Activated naive CD8-positive, alpha-beta T cell treated with anti-CD3 and anti-CD28 coated beads for 36 hours (primary cell): ENCODE measurements around the gene PRAME. TPM values are rescaled to one million over a fixed set of nuclear protein-coding genes. Genes with fewer than 3 reads are reported as not detected.
"Not testable (repeated sequence)": the region's sequence is repeated elsewhere in the genome, so short reads cannot be mapped to it uniquely, and the experiment has no call there.

Experiments
- DNase-seq: peaks from one replicate; pipeline ENCODE4 v3.0.0; 2021
- H3K27ac Mint-ChIP-seq: one replicate; pipeline ENCODE4 v1.8.0; 2022; ENCODE audit warnings: mild to moderate bottlenecking, moderate library complexity, mixed read lengths
- H3K27me3 Mint-ChIP-seq: one replicate; pipeline ENCODE4 v1.8.0; 2022; ENCODE audit warnings: mild to moderate bottlenecking, mixed read lengths
- H3K36me3 Mint-ChIP-seq: one replicate; pipeline ENCODE4 v1.8.0; 2021; ENCODE audit warnings: mild to moderate bottlenecking, mixed read lengths
- H3K4me1 Mint-ChIP-seq: one replicate; pipeline ENCODE4 v1.8.0; 2021; ENCODE audit warnings: mixed read lengths
- H3K4me3 Mint-ChIP-seq: one replicate; pipeline ENCODE4 v1.8.0; 2022; ENCODE audit warnings: mild to moderate bottlenecking, moderate library complexity, mixed read lengths
- H3K9me3 Mint-ChIP-seq: one replicate; pipeline ENCODE4 v1.8.0; 2022; ENCODE audit warnings: mixed read lengths
- total RNA-seq, 2 experiments: library from RNA; stranded (reverse); gene quantifications; one replicate each; pipeline ENCODE4 v1.2.3, GENCODE V29; 2021

Gene PRAME, protein sequence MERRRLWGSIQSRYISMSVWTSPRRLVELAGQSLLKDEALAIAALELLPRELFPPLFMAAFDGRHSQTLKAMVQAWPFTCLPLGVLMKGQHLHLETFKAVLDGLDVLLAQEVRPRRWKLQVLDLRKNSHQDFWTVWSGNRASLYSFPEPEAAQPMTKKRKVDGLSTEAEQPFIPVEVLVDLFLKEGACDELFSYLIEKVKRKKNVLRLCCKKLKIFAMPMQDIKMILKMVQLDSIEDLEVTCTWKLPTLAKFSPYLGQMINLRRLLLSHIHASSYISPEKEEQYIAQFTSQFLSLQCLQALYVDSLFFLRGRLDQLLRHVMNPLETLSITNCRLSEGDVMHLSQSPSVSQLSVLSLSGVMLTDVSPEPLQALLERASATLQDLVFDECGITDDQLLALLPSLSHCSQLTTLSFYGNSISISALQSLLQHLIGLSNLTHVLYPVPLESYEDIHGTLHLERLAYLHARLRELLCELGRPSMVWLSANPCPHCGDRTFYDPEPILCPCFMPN
- total RNA-seq: not detected

DNA sequence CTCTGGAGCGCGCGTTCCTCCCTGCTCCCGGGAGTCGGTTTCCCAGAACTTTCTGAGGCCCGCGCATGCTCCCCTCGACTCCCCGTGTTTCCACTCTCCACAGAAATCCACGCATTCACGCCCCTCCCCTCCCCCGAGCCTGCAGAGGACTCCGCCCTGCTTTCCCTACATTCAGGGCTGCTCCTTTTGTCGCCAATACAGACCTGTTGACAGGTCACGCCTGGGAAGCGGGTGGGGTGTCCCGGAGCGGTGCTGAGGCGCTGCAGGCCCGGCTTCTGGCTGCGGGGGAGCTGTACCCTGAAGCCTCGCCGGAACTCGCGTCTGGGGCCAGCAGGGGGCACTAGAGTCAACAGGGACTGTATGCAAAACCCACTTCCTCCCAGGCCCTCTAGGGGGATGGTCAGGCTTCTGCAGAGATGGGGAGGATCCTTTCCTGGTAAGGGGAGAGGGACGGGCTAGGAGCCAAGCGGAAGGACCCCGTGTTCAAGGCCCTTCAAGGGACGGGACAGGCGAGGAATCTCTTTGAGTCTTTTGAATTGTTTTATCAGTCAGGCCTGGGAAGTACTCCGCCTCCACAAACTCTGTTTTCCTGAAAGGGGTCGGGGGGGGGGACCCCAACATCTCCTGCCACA is at the start of gene PRAME:
PRAME (minus strand) TSS at position 294 of the 632 bp plus-strand sequence. CDS start 2,433 bp downstream, outside the sequence.
- H3K4me1 Mint-ChIP-seq: peaks cover 2% of the 10 kb centered on the region
- no peaks in the 10 kb centered on the region for H3K36me3 Mint-ChIP-seq
- H3K27me3 Mint-ChIP-seq: no peaks in the 10 kb centered on the region
- no peaks in the 10 kb centered on the region for H3K9me3 Mint-ChIP-seq
- DNase-seq: peak; percentile 84
- H3K27ac Mint-ChIP-seq: no peak within 1 kb of the TSS
- no peak within 1 kb of the TSS for H3K4me3 Mint-ChIP-seq

DNA sequence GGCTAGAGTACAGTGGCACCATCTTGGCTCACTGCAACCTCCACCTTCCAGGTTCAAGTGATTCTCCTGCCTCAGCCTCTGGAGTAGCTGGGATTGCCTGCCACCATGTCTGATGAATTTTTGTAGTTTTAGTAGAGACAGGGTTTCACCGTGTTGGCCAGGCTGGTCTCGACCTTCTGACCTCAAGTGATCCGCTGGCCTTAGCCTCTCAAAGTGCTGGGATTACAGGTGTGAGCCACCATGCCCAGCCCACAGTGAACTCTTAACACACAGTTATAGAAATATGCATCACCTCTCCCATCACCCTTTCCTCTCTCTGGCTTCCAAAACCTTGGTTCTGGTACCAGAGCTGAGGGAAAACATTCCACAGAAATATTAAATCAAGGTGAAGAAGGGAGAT is 49.0 kb upstream of the PRAME start:
- not testable (repeated sequence) for H3K4me3 Mint-ChIP-seq, H3K27me3 Mint-ChIP-seq, DNase-seq, H3K36me3 Mint-ChIP-seq, H3K4me1 Mint-ChIP-seq, H3K9me3 Mint-ChIP-seq, H3K27ac Mint-ChIP-seq

DNA sequence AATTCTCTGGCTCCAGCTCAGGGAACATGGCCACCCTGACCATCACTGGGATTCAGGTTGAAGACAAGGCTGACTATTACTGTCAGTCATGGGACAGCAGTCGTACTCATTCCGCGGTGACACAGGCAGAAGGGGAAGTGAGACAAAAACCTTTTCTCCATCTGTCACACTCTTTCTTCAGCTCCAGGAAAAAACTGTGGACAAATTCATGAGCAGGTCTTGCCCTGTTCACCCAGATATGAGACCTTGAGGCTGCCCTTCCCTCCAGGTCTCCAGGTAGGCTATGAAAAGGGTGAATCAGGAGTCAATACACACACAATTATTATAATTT is 46.0 kb upstream of the PRAME start:
- peaks cover 2% of the 10 kb centered on the region for H3K9me3 Mint-ChIP-seq

DNA sequence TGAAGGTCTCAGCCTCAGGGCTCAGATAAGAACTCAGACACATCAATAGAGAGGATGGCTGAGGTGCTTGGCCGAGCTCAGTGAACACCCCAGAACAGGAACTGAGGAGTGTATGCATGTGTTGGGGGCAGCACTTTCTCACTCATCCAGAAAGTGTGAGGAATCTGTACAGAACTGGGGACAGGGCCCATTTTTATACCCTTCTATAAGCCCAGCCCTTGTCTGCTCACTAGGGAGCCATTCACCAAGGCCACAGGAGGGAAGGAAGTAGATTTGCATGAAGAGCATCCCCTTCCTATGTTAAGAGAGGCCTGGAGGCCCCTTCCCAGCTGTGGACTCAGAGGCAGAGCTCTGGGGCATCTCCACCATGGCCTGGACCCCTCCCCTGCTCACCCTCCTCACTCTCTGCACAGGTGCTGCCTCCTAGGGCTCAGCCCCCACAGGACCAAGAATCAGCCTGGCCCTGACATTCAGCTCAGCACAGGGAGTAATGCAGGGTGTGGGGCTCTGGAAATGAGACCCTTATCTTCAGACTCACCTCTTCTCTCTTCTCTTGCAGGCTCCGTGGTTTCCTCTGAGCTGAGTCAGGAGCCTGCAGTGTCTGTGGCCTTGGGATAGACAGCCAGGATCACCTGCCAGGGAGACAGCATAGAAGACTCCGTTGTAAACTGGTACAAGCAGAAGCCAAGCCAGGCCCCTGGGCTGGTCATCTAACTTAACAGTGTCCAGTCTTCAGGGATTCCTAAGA is 45.4 kb upstream of the PRAME start:
- Mint-ChIP-seq H3K27me3 (no peaks in the 10 kb centered on the region), H3K4me3 (no peak overlapping the region), H3K4me1 (no peaks in the 10 kb centered on the region), H3K27ac (no peak overlapping the region), H3K9me3 (peaks cover 2% of the 10 kb centered on the region), H3K36me3 (no peaks in the 10 kb centered on the region)
- DNase-seq: no peak

More for the DNA sequence above, 46.0 kb upstream of the PRAME start:
- H3K27ac Mint-ChIP-seq: no peak overlapping the region
- H3K4me3 Mint-ChIP-seq: no peak overlapping the region
- H3K27me3 Mint-ChIP-seq: no peaks in the 10 kb centered on the region
- no peaks in the 10 kb centered on the region for H3K36me3 Mint-ChIP-seq
- no peak for DNase-seq
- H3K4me1 Mint-ChIP-seq: no peaks in the 10 kb centered on the region

DNA sequence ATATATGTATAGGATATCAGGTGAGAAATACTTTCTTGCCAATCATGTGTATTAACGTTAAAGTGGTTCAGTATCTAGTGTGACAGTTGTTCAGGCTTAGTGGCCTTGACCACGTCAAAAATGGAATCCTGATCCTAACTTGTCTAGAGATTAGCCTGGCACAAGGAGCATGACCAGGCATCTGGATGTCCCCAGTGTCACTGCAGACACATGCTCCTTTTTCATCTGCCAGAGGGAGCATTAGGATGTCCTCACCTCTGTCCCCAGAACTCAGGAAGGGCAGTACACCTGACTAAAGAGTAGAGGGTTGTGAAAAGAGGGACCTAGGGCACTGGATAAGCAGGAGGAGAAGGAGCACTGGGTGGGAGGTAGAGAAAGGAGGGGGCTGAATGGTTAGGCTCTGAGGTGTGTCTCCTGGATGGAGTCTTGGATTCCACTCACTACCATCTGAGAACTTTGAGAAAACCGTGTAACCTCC is 44.4 kb upstream of the PRAME start:
- H3K27me3 Mint-ChIP-seq: no peaks in the 10 kb centered on the region
- no peak overlapping the region for H3K27ac Mint-ChIP-seq
- no peaks in the 10 kb centered on the region for H3K4me1 Mint-ChIP-seq
- H3K9me3 Mint-ChIP-seq: peaks cover 2% of the 10 kb centered on the region
- no peaks in the 10 kb centered on the region for H3K36me3 Mint-ChIP-seq
- H3K4me3 Mint-ChIP-seq: no peak overlapping the region
- no peak for DNase-seq

DNA sequence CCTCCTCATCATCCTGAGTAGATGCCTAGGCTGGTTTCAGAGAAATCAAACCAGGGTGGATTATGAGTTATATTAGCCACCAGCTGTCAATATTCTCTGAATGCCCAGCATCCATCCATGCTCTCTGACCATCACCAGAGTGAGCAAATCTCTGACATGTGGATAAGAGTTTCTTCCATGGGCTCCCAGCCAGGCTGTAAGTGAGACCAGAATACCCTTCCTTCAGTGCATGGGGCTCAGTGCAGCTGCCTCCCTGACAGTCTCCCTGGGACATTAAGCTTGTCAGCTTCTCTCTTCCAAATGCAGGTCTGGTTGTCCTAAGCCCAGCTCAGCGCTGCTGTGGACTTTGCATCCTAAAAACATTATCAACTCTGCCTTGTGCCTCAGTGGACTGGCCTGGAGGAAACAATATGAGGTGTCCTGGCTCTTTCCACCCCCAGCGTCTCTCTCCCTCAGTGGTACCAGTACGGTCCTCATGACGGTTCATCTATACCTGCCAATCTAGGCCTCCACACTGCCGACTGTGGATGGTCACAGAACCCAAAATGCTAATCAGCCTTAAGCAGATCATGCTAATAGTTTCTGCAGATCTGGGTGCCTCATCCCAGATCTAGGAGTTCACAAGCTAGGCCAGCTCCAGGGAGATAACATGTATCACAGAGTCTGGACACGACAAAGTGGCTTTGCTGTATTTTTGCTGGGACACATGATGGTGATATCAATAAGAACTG is 41.6 kb upstream of the PRAME start:
- H3K27me3 Mint-ChIP-seq: no peaks in the 10 kb centered on the region
- H3K4me3 Mint-ChIP-seq: no peak overlapping the region
- H3K4me1 Mint-ChIP-seq: peaks cover 2% of the 10 kb centered on the region
- H3K36me3 Mint-ChIP-seq: no peaks in the 10 kb centered on the region
- H3K9me3 Mint-ChIP-seq: no peaks in the 10 kb centered on the region
- DNase-seq: no peak
- no peak overlapping the region for H3K27ac Mint-ChIP-seq

DNA sequence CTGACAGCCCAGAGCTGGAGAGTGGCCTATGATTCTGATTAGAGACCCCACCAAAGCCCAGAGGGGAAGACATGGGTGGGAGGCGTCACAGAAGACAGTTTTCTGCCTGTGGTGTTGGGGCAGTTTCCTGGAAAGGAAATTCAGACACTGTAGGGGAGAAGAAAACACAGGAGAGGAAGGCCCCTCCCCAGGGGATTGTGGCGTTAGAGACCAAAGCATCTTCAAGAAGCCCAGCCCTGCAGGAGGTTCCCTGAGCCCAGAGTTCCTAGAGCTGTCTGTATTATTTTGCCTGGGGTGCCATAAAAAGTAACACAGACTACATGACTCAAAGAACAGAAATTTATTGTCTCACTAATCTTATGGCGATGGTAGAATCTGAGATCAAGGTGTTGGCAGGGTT is 40.2 kb upstream of the PRAME start:
- H3K4me1 Mint-ChIP-seq: peaks cover 2% of the 10 kb centered on the region
- H3K36me3 Mint-ChIP-seq: no peaks in the 10 kb centered on the region
- H3K4me3 Mint-ChIP-seq: no peak overlapping the region
- no peak for DNase-seq
- no peaks in the 10 kb centered on the region for H3K9me3 Mint-ChIP-seq
- H3K27me3 Mint-ChIP-seq: no peaks in the 10 kb centered on the region
- H3K27ac Mint-ChIP-seq: no peak overlapping the region

DNA sequence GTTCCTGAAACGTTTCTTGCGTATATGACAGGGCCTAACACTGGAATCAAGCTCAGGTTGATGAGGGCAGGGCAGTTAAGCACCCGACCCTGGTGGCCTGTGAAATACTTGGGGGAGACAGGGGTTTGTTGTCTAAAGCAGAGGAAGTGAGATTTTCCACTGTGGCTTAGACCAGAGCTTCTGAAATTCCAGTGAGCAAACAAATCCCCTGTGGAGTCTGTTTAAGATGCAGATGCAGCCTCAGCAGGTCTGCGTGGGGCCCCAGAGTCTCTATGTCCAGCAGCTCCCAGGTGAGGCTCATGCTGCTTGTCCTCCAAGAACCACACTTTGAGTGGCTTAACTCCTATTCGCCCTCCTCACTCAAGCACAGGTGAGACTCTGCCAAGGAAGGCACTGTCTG is 39.1 kb upstream of the PRAME start:
- no peaks in the 10 kb centered on the region for H3K36me3 Mint-ChIP-seq
- H3K4me3 Mint-ChIP-seq: no peak overlapping the region
- H3K9me3 Mint-ChIP-seq: no peaks in the 10 kb centered on the region
- H3K27me3 Mint-ChIP-seq: no peaks in the 10 kb centered on the region
- H3K4me1 Mint-ChIP-seq: peaks cover 6% of the 10 kb centered on the region
- no peak for DNase-seq
- H3K27ac Mint-ChIP-seq: no peak overlapping the region

DNA sequence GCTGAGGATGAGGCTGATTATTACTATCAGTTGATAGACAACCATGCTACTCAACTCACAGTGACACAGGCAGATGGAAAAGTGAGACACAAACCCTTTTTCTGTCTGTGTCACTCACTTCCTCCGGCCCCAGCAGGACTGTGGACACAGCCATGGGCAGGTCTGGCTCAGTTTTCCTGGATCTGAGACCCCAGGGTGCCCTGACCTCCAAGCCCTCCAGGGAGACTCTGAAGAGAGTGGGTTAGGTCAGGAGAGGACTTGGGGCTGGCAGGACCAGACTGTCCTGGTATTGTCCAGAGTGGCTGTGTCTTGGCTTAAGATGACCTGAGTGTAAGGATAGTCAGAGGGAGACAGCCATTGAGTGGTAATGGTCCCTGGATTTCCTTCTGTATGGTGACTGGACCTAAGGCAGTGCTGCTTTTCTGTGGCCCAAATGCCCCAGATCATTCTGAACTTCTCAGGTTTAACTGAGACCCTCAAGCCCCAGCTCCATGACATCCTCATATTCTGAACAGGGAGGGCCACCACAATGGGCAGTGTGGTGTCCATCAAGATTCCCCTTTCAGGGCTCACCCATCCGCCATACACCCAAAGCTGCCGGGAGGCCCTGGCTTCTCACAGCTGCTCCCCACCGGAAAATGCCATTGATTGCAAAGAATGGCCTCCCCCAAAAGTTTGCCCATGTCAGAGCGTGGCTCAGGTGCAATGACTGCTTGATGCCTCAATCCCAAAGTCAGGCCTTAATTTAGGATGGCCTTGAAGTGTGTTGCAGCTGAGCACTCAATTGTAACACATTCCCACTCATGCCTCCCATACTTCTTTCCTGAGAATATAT is 36.2 kb upstream of the PRAME start:
- Mint-ChIP-seq H3K27ac (no peak overlapping the region), H3K27me3 (peaks cover 5% of the 10 kb centered on the region), H3K9me3 (no peaks in the 10 kb centered on the region), H3K4me3 (no peak overlapping the region), H3K36me3 (no peaks in the 10 kb centered on the region), H3K4me1 (peaks cover 6% of the 10 kb centered on the region)
- DNase-seq: no peak

DNA sequence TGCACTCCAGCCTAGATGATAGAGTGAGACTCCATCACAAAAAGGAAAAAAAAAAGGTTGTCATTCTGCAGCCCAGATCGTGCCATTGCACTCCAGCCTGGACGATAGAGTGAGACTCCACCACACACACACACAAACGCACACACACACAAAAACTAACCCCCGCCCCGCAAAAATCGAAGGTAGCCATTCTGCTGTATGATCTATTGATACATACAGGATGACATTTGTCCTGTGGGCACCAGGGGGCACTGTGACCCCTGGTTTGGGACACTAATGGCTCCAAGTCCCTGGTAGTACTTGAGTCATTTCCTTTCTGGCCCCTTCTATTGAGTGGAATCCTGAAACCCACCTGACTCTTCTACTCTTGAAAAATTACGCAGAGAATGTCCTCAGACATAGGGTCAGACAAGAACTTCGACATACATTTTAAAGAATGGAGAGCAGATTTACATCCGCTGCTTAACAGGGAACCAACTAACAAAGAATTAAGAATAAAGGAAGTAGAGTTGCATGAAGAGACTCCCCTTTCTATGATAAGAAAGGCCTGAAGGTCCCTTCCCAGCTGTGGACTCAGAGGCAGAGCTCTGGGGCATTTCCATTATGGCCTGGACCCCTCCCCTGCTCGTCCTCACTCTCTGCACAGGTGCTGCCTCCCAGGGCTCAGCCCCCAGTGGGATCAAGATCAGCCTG is 35.0 kb upstream of the PRAME start:
- Mint-ChIP-seq H3K4me1 (peaks cover 6% of the 10 kb centered on the region), H3K36me3 (no peaks in the 10 kb centered on the region), H3K27ac (no peak overlapping the region), H3K27me3 (peaks cover 5% of the 10 kb centered on the region), H3K4me3 (no peak overlapping the region), H3K9me3 (no peaks in the 10 kb centered on the region)
- DNase-seq: peak; percentile 60

DNA sequence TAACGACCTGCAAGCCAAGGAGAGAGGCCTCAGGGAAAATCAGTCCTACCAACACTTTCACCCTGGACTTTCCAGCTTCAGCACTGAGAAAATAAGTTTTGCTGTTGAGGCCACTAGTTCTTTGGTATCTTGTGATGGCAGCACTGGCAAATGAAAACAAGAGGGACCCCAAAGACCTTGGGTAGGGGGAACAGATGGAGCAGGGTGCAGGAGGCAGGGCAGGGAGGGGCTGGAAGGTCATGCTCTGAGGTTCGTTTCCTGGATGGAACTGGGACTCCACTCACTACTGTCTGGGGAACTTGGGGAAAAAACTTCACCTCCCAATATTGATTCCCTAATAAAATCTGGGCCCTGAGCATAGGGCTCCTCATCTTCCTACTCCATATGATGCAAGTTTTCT is 34.2 kb upstream of the PRAME start:
- no peaks in the 10 kb centered on the region for H3K36me3 Mint-ChIP-seq
- H3K4me3 Mint-ChIP-seq: no peak overlapping the region
- H3K27ac Mint-ChIP-seq: no peak overlapping the region
- no peak for DNase-seq
- peaks cover 6% of the 10 kb centered on the region for H3K4me1 Mint-ChIP-seq
- no peaks in the 10 kb centered on the region for H3K9me3 Mint-ChIP-seq
- peaks cover 9% of the 10 kb centered on the region for H3K27me3 Mint-ChIP-seq

DNA sequence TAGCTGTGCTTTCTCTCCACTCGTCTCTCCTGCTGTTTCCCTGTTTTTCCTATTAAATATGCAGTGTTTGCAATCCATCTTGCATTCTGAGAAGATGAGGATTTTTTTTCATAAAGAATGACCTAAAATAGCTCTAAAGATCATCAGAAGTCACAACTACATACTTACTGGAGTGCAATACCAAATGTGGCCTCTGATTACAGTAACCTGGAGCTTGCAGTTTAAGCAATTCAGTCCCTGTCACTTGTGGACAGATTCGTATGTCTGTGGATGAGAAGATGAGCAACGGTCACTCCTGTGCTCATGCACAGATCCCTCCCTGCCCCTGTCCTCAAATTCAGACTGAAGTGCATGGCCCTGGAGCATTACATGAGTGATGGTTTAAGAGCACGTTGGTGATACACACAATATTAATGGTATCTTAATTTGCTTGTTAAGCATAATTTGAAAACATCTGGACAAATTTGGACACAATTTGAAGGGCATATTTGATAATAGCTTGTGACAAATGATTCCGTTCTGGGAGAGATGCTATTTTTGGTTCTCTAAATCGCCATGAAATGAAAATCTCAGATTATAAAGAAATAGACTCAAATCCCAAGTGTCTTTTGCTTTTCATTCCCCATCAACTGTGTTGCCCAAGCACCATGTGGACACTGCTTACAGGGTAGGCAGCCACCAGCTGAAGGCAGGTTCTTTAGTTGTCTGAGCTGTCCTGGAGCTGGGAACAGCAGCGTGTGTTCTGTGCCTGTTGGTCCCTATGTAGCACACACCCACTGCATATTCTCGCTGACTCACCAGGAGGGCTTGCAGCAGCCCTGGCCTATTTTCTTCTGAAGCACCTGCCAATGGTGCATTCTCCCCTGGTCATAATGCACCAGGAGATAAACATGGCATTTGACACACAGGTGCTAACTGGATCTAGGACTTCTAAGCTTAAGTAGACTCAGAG is 32.6 kb upstream of the PRAME start:
- H3K9me3 Mint-ChIP-seq: no peaks in the 10 kb centered on the region
- no peak overlapping the region for H3K4me3 Mint-ChIP-seq
- peaks cover 6% of the 10 kb centered on the region for H3K4me1 Mint-ChIP-seq
- DNase-seq: no peak
- peaks cover 14% of the 10 kb centered on the region for H3K27me3 Mint-ChIP-seq
- no peak overlapping the region for H3K27ac Mint-ChIP-seq
- H3K36me3 Mint-ChIP-seq: no peaks in the 10 kb centered on the region
